GM18858 (cell line): ENCODE results near the gene AP3B1.
A peak's percentile ranks its signal among the peaks of the same experiment; 100 is the strongest.

Source experiments
- ATAC-seq: cut with Tn5 transposase; IDR thresholded peaks from one replicate; pipeline ENCODE4 v1.9.1; 2021; ENCODE audit not compliant: unreplicated experiment

The AP3B1 gene

DNA sequence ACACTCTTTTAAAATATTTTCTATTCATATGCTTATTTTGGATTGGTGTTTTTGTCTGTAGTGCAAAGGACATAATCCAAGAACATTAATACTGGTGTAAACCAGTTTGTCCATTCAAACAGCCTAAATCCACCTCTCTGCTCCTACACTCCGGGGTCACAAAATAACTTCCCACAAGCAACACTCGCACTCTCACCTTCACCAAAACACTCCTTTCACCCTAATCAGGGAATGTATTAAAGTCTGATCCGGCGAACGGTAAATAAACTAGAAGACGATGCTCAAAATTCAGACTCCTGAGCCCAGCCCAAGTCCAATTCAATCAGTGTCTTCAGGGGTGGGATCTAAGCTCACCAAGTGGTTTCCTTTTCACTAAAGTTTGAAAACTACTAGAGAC lies 649 bp downstream of the AP3B1 start:
- ATAC-seq = no peak

DNA sequence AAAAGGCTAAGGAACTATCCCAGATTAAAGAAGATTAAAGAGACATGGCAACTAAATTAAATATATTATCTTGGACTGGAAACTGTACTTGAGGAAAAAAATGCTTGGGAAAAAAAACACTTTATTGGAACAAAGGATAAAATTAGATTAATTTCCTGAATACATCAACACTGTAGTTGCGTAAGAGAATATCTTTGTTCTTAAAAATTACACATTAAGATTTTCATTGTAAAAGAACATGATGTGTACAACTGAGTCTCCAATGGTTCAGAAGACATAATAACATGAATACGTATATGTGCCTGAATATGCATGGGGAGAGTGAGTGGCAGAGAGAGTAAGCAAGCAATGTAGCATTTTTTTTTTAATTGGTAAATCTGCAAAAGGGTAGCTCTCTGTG lies 2.8 kb downstream of the AP3B1 start:
- ATAC-seq = no peak

DNA sequence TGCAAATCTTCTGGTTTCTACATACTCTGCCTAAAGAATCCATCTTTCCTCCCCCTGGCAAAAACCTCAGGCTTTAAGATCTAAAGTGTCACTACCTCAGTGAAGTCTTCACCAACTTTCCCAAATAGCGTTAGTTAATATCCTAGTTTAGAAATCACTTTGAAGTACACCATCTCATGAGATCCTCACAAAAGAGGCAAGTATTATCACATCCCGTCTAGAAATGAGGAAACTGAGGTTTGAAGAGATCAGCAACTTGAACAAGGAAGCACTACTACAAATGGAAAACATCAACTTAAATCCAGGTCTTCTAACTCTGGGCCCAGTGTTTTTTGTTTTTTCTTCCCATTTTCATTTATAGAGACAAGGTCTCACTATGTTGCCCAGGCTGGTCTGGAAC lies 4.6 kb downstream of the AP3B1 start:
- no peak for ATAC-seq

DNA sequence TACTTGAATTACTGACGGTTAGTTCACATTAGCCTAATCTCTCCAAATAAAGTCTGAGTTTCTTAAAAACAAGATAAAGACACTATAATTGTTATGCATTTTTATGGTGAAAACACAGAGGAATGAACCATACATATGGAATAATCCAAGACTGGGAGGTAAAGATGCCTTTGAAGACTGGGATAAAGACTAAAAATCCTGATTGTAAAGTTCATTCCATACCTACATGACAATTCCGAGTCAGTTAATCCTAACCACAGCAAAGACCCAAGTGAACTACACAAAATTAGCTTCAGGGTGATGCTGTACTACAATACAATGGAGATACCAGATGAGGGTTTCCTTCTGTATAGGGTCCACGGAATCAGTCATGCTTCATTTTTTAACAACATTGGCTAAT lies 6.3 kb downstream of the AP3B1 start:
- no peak for ATAC-seq

DNA sequence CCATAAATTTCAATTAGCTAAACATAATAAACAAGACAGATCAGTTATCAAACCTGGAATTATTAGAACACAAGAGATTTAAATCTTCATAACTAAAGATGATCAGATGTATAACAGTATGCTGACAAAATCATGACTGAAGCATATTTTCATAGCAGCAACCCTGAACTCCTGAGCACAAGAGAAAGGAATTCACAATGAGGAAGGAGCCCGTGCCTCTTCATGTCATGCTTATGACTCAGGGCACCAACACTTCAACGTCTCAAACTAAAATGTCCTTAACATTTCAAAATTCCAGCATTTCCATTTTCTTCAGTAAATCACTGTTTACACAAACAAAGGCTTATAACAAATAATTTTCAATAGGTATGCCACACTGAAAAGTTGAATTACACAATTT lies 6.7 kb downstream of the AP3B1 start:
- ATAC-seq = no peak

DNA sequence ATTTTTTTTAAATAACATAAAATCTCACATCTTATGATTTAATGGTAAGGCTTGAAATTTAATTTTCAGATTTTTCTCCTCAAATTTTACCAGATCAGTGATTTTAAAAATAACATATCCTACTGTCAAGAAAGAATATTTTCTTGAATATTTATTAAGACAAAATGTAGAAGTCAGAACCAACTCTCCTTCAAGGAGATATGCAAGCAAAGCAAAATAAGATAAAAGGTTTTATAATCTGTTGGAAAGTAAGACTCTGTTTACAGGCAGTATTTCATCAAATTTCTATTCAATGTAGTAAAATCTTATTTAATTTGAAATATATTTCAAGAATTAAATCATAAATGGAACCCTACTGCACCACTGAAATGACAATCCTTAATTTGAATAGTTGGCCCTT lies 7.3 kb downstream of the AP3B1 start:
- ATAC-seq = no peak

DNA sequence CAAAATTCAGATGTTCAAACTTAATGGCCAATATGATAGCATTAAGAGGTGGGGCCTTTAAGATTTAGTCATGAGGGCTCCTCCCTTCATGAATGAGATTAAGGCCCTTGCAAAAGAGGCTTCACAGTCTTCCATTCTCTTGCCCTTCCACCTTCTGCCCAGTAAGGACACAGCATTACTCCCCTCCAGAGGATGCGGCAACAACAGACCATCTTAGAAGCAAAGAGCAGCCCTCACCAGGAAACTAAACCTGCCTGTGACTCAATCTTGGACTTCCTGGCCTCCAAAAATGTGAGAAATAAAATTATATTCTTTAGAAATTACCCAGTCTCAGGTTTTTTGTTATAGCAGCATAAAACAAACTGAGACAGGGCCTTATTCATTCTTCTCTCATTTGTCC lies 8.2 kb downstream of the AP3B1 start:
- no peak for ATAC-seq

DNA sequence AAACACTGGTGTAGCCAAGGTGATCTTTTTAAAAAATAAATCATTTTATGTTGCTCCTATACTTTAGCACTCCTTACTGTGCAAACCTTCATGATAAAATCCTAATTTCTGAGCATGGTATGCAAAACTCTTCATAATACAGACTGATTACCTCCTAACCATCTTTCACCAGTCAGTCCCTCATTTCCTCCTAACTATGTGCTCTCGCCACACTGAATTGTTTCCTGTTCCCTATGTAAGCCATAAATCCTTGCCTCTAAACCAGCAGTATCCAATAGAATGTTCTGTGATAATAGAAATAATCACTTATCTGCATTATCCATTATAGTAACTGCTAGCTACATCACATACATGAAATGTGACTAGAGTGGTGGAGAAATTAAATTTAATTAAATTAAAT lies 10.7 kb downstream of the AP3B1 start:
- ATAC-seq = no peak

DNA sequence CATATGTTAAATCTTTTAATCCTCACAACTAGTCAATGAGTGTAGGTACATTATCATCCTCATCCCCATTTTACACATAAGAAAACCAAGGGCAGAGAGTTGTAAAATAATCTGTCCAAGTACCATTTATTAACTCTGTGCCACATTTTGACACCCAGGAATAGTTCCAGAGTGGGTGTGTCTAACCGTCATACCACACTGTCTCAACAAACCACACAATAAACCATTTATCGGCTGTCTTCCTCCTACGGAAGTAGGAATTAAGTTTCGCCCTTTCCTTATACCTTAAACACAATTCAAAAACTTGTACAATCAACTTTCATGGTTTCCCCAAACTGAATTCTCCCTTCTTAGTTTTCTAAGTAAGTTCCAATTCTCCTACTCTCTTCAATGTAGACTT lies 11.4 kb downstream of the AP3B1 start:
- ATAC-seq = no peak

DNA sequence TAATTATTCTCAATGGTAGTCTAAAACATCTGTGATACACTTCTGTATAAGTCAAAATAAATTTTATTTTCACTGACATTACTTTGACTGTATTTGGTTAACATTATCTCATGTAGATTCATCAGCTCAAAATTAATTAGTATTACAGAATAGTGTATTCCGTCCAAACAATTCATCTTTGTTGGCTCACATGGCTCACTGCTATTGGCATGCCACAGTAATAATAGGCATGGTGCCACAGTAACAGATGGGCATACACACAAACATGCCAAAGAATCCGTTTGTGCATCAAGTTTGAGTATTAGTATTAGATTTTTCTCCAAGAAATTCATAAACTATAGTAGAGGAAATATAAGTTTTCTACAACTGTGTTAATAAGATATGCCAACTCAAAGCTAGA lies 14.2 kb downstream of the AP3B1 start:
- ATAC-seq = no peak

DNA sequence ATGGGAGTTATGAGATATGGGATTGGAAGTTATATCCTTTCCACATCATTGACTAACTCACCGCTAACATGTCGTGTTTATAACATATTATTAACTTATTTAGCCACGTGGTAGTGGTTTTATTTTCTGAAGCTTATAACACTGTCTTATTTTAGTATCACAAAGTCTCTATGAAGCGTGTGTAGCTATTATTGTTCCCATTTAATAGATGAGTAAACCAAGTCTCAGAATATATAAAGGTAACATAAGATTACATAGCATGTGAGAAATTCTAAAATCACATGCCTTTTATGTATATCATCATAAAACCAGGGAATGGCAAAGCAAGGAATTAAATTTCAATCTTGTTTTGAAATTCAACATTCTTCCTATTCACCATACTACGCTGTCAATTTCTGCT lies 15.3 kb downstream of the AP3B1 start:
- ATAC-seq = no peak

DNA sequence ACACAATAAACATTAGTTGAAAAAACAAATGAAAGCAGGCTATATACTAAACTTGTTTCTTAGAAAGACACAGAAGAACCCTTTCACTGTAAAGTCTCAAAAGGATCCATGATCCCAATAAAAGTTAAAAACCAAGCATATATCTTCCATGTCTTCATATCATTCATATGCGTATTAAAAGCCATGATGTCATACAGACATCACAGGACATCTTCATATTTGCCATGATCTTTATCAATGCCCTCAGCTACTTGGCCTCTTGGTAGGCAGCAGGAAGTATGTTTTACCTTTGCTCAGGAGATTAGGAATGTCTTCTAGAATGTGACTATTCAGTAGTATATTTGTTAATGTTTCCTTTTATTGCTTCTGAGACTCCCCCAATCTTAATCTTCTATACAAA lies 16.8 kb downstream of the AP3B1 start:
- no peak for ATAC-seq

DNA sequence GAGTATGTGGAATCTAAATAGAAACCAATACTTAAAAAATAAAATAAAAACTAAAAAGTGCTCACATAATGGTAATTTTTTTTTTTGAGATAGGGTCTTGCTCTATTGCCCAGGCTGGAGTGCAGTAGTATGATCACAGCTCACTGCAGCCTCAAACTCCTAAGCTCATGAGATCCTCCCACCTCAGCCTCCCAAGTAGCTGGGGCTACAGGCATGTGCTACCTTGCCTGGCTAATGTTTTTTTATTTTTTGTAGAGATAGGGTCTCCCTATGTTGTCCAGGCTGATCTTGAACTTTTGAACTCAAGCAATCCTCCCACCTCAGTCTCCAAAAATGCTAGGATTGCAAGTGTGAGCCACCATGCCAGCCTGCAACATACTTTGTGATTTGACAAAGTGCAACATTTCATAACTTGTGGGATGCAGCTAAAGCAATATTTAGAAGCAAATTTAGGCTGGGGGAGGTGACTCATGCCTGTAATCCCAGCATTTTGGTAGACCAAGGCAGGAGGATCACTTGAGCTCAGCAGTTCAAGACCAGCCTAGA lies 18.4 kb downstream of the AP3B1 start:
- no peak for ATAC-seq

DNA sequence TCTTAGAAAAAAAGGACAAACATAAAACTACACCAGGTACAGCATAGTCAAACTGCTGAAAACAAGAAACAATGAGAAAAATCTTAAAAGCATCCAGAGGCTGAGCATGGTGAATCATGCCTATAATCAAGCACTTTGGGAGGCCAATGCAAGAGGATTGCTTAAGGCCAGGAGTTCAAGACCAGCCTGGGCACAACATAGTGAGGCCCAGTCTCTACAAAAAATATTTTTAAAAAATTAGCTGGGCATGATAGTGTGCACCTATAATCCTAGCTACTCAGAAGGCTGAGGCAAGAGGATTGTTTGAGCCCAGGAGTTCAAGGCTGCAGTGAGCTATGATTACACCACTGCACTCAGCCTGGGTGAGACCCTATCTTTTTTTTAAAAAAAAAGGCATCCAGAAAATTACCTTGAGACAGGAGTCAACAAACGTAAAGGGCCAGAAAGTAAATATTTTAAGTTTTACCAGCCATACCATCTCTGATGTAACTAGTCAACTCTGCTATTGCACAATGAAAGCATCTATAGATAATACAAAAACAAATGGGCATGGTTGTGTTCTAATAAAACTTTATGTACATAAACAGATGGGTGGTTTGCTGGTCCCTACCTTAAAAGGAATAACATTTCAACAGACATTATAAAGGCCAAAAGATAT lies 19.8 kb downstream of the AP3B1 start:
- ATAC-seq = no peak

DNA sequence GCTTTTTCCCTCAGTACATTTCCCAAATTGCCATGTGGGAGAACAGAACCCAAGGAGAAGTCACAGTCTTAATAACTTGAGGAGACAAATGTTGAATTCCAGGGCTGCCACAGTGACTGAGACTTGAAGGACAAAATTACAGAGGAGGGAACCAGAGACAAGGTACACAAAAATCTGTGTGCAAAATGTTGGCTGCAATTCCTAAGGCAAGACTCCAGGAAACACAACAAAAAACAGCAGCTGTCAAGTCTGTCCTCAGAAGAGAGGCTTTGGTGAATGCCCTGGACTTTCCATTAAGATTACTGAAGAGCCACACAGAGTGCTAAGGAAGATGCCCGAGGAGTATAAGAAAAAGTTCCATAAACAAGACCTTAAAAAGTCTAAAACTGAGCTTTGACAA lies 21.1 kb downstream of the AP3B1 start:
- ATAC-seq = no peak

DNA sequence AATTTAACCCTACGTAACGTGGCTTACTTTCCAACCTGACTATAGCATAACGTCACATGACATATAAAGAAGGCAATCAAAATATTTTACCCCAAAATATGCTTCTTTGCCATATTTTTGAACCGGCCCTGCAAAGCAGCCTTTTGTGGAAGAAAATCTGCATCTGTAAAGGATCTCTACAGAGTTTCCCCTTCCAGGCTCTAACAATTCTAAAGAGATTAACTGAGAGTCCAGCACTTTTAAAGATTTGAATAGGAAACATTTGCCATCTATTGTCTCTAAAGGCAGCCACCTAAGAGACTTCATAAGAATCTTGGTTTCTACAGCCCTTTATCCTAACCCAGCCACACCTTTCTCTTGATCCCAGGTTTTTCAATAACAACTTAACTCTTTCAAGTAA lies 22.7 kb downstream of the AP3B1 start:
- no peak for ATAC-seq

DNA sequence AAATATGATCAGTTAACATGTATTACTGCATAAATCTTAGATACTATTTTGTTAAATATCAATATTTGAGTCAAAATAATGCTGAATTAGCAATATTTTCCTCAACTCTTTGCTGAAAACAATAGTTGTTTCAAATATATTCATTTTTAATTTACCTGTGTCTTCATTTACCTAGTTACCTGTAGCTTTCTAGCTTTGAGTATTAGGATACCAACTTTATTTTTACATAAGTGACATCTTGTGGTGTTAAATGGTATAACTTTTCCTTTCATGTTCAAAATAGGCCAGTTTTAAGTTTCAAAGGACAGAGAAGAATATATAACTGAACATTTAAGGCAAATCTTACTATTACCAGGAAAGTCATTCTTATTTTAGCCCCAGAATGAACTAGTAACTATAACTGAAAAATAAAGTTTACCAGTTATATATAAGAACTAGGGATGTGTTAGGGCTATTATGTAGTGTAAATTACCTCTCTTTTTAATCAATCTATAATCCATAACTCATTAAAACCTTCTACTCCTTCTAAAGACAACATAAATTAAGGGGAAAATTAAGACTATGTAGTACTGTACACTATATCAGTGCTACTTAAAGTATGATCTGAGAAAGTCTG lies 25.3 kb downstream of the AP3B1 start:
- peak; percentile 60 for ATAC-seq

DNA sequence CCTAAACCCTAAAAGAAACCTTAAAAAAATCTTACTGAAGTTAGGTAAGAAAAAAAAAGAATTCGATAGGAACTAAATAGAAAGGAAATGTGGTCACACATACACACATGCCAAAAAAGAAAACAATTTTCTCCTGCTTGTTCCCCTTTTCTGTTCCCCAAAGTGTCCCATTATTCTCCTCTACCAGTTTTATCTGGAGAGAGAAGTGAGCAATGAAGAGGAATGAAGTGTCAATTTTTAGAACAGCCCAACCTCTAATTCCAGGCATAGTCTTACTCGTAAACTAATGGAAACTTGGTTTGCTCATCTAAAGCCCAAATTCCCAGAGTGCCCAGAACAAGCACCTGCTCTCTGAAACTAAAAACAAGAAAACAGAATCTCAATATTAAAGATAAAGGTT lies 26.1 kb downstream of the AP3B1 start:
- ATAC-seq = no peak

DNA sequence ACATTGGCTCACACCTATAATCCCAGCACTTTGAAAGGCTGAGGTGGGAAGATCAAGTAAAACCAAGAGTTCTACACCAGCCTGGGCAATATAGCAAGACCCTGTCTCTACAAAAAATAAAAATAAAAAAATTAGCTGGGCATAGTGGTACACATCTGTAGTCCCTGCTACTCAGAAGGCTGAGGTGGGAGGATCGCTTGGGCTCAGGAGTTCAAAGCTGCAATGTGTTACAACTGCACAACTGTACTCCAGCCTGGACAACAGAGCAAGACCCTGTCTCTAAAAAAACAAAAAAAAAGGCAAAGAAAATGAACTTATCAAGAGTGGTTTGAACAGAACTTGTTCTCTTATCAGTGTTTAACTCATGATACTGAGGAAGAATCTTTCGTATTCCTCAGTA lies 29.3 kb downstream of the AP3B1 start:
- no peak for ATAC-seq

DNA sequence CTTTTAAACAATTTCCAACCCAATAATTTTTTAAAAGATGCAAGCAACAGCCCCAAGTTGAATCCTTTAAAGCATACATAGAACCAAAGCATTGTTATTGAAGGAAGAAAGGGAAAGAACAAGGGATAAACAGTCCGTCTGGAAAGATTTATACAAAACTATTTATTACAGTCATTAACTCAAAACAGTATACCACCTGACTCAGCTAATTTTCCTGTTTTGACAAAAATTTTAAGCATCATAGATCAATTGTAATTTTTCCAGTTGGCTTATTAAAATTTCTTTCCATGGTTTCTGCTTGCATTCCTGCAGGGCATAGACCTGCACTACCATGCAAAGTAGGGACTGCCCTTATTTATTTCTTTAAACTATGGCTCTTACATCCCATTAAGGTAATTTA lies 29.9 kb downstream of the AP3B1 start:
- ATAC-seq = no peak

DNA sequence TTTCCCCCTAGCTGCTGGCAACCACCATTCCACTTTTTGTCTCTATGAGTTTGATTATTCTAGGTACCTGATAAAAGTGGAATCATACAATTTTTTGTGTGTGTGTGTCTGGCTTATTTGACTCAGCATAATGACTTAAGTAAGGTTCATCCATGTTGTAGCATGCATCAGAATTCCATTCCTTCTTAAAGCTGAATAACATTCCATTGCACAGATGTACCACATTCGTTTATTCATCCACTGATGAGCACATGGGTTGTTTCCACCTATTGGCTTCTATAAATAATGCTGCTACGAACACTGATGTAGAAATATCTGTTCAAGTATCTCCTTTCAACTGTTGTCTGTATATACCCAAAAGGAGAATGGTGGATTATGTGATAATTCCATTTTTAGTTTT lies 33.7 kb downstream of the AP3B1 start:
- ATAC-seq = no peak

DNA sequence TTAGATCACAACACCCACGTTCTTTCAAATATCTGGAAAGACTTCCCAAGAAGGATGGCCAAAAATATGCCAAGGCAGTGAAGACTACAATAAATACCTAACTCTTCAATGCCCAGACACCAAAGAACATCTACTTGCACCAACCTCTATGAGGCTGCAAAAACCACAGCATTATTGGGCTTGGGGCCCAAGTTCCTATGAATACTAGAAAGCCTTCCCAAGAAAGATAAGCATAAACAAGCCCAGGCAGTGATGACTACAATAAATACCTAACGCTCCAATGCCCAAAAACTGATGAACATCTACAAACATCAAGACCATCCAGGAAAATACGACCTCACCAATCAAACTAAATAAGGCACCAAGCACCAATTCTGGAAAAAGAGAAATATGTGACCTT lies 41.3 kb downstream of the AP3B1 start:
- no peak for ATAC-seq

DNA sequence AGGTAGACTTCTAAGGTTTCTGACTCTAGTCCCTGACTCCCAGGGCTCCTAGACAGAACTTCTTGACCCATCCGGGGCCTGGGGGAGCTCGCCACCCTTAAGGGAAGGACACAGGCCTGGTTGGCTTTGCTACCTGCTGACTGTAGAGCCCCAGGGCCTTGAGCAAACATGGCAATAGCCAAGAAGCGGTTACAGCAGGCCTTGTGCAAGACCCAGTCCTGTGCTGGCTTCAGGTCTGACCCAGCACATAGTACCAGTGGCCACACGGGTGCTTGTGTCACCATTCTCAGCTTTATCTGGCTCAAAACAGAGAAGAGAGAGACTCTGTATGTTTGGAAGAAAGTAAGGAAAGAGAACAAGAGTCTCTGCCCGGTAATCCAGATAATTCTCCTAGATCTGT lies 41.8 kb downstream of the AP3B1 start:
- no peak for ATAC-seq
